CD4-positive, CD25-positive, alpha-beta regulatory T cell (primary cell): ENCODE data around the gene EFCAB12. TPM values are rescaled to one million over a fixed set of nuclear protein-coding genes. Genes with fewer than 3 reads are reported as not detected.

Source experiments
- ATAC-seq, 2 donors: fragments of 150-1000 bp; cut with Tn5 transposase; one replicate each; pipeline ENCODE4 v1.10.0; 2021; ENCODE audit warnings: low read depth in 2 of 2, moderate number of reproducible peaks in 2 of 2, moderate library complexity in 1 of 2
- DNase-seq, 3 donors: peaks; one replicate each; pipeline versions ENCODE4 v3.0.0 to v3.0.0-alpha.2; 2012 to 2022; ENCODE audit warnings: mixed read lengths in 1 of 3
- H3K27ac ChIP-seq: one replicate; pipeline ENCODE4 v1.7.0; 2013; ENCODE audit warnings: mild to moderate bottlenecking, low read length; ENCODE audit not compliant: insufficient read depth, poor library complexity, severe bottlenecking
- H3K27me3 ChIP-seq: one replicate; pipeline ENCODE4 v1.7.0; 2013; ENCODE audit warnings: low read length; ENCODE audit not compliant: control insufficient read depth, insufficient read depth
- H3K36me3 ChIP-seq: one replicate; pipeline ENCODE4 v1.7.0; 2013; ENCODE audit warnings: mild to moderate bottlenecking, low read length, moderate library complexity; ENCODE audit not compliant: control insufficient read depth, insufficient read depth
- H3K4me1 ChIP-seq: 2 replicates; pipeline ENCODE4 v1.7.0; 2013; ENCODE audit warnings: mild to moderate bottlenecking, low read length; ENCODE audit not compliant: insufficient read depth, control insufficient read depth, poor library complexity, severe bottlenecking
- H3K4me3 ChIP-seq: one replicate; pipeline ENCODE4 v1.7.0; 2013; ENCODE audit warnings: low read depth, mild to moderate bottlenecking, low read length, moderate library complexity
- H3K9me3 ChIP-seq, 2 experiments: 1 replicate in 1 of 2; 2 replicates in 1 of 2; pipeline ENCODE4 v1.7.0; 2013; ENCODE audit warnings: low read length in 2 of 2, mild to moderate bottlenecking in 1 of 2, moderate library complexity in 1 of 2; ENCODE audit not compliant: control insufficient read depth in 2 of 2
- H3K27ac Mint-ChIP-seq, 3 donors: one replicate each; pipeline ENCODE4 v1.8.0; 2020 to 2022; ENCODE audit warnings: mild to moderate bottlenecking in 3 of 3, mixed read lengths in 3 of 3, moderate library complexity in 2 of 3
- H3K27me3 Mint-ChIP-seq: one replicate; pipeline ENCODE4 v1.8.0; 2022; ENCODE audit warnings: mild to moderate bottlenecking, mixed read lengths
- H3K36me3 Mint-ChIP-seq: one replicate; pipeline ENCODE4 v1.8.0; 2020; ENCODE audit warnings: mixed read lengths
- H3K4me1 Mint-ChIP-seq, 4 donors: one replicate each; pipeline ENCODE4 v1.8.0; 2020 to 2022; ENCODE audit warnings: mixed read lengths in 4 of 4, mild to moderate bottlenecking in 1 of 4
- H3K4me3 Mint-ChIP-seq, 4 donors: one replicate each; pipeline ENCODE4 v1.8.0; 2020 to 2022; ENCODE audit warnings: mild to moderate bottlenecking in 4 of 4, mixed read lengths in 4 of 4, moderate library complexity in 3 of 4
- H3K9me3 Mint-ChIP-seq, 7 donors: one replicate each; pipeline ENCODE4 v1.8.0; 2020 to 2022; ENCODE audit warnings: mixed read lengths in 7 of 7, mild to moderate bottlenecking in 3 of 7, moderate library complexity in 2 of 7
- polyA plus RNA-seq, 4 donors: library from polyadenylated mRNA; unstranded; fragments of 300-500 nt; fragmentation: Illumina TruSeq; gene quantifications; one replicate each; pipeline ENCODE4 v1.2.3, GENCODE V29; 2021
- total RNA-seq: library from RNA; stranded (reverse); gene quantifications from one replicate; pipeline ENCODE4 v1.2.3, GENCODE V29; 2022

Gene EFCAB12
- total and polyA plus RNA-seq, 5 donors from 2014 or later, result 0.05 to 2.2 (median 0.09) TPM; not detected in 1

- Histone ChIP-seq H3K36me3 (peaks cover 56% of the 10 kb centered on the region), H3K4me3 (peak overlapping the region; percentile 27), H3K9me3 (no peaks in the 10 kb centered on the region), H3K27ac (peak overlapping the region; percentile 36), H3K27me3 (no peaks in the 10 kb centered on the region), H3K4me1 (peaks cover 33% of the 10 kb centered on the region)
- Mint-ChIP-seq H3K4me3 (peak overlapping the region; percentile 10 to 65 (median 46)), H3K36me3 (peaks cover 27% of the 10 kb centered on the region), H3K27ac (peak overlapping the region; percentile 16 to 60 (median 54)), H3K4me1 (peaks cover 23 to 63% (median 41%) of the 10 kb centered on the region in 4 donors), H3K9me3 (no peaks in the 10 kb centered on the region), H3K27me3 (no peaks in the 10 kb centered on the region)
- no peak for ATAC-seq
- no peak for DNase-seq
These were observed 6.9 kb upstream of the EFCAB12 start for GRCh38 chr3:129435367-129435766.

GRCh38 chr3:129434140-129434539 is 5.7 kb upstream of the EFCAB12 start:
- H3K9me3 Mint-ChIP-seq, result no peaks in the 10 kb centered on the region
- no peaks in the 10 kb centered on the region for H3K27me3 Mint-ChIP-seq
- H3K27ac Mint-ChIP-seq, result peak overlapping the region in 1 of 3 donors; percentile 51
- peaks cover 20 to 54% (median 38%) of the 10 kb centered on the region in 4 donors for H3K4me1 Mint-ChIP-seq
- DNase-seq, result no peak
- no peak for ATAC-seq
- no peak overlapping the region for H3K27ac ChIP-seq
- H3K36me3 Mint-ChIP-seq, result peaks cover 30% of the 10 kb centered on the region
- H3K4me3 ChIP-seq, result no peak overlapping the region
- no peaks in the 10 kb centered on the region for H3K9me3 ChIP-seq
- H3K27me3 ChIP-seq, result no peaks in the 10 kb centered on the region
- H3K4me3 Mint-ChIP-seq, result peak overlapping the region in 2 of 4 donors; percentile 28 to 49
- H3K36me3 ChIP-seq, result peaks cover 56% of the 10 kb centered on the region
- H3K4me1 ChIP-seq, result peaks cover 29% of the 10 kb centered on the region

- Histone ChIP-seq H3K27me3 (no peaks in the 10 kb centered on the region), H3K4me1 (peaks cover 26% of the 10 kb centered on the region), H3K36me3 (peaks cover 56% of the 10 kb centered on the region), H3K9me3 (no peaks in the 10 kb centered on the region), H3K27ac (no peak overlapping the region), H3K4me3 (no peak overlapping the region)
- Mint-ChIP-seq H3K4me1 (peaks cover 26 to 54% (median 44%) of the 10 kb centered on the region in 4 donors), H3K27ac (peak overlapping the region in 1 of 3 donors; percentile 51), H3K9me3 (no peaks in the 10 kb centered on the region), H3K4me3 (peak overlapping the region in 1 of 4 donors; percentile 49), H3K36me3 (peaks cover 30% of the 10 kb centered on the region), H3K27me3 (no peaks in the 10 kb centered on the region)
- no peak for ATAC-seq
- no peak for DNase-seq
These were observed 5.1 kb upstream of the EFCAB12 start for GRCh38 chr3:129433565-129433964.

- DNase-seq (no peak), ATAC-seq (no peak)
- no peaks in the 10 kb centered on the region for H3K9me3 ChIP-seq
- Mint-ChIP-seq H3K27ac (no peak overlapping the region), H3K9me3 (no peaks in the 10 kb centered on the region), H3K4me1 (peaks cover 33 to 54% (median 48%) of the 10 kb centered on the region in 4 donors), H3K4me3 (no peak overlapping the region), H3K36me3 (peaks cover 30% of the 10 kb centered on the region), H3K27me3 (peaks cover 3% of the 10 kb centered on the region)
- H3K36me3 ChIP-seq, result peaks cover 53% of the 10 kb centered on the region
- H3K4me1 ChIP-seq, result peaks cover 28% of the 10 kb centered on the region
- H3K4me3 ChIP-seq, result no peak overlapping the region
- H3K27me3 ChIP-seq, result no peaks in the 10 kb centered on the region
- H3K27ac ChIP-seq, result no peak overlapping the region
These were observed 4.2 kb upstream of the EFCAB12 start for GRCh38 chr3:129432671-129433070.

GRCh38 chr3:129432036-129432435 is 3.6 kb upstream of the EFCAB12 start:
- DNase-seq, result no peak
- peaks cover 4% of the 10 kb centered on the region for H3K27me3 Mint-ChIP-seq
- peaks cover 33 to 57% (median 47%) of the 10 kb centered on the region in 4 donors for H3K4me1 Mint-ChIP-seq
- peaks cover 30% of the 10 kb centered on the region for H3K36me3 Mint-ChIP-seq
- Histone ChIP-seq H3K4me3 (no peak overlapping the region), H3K27me3 (no peaks in the 10 kb centered on the region), H3K36me3 (peaks cover 50% of the 10 kb centered on the region), H3K9me3 (no peaks in the 10 kb centered on the region), H3K4me1 (peaks cover 28% of the 10 kb centered on the region), H3K27ac (no peak overlapping the region)
- peak overlapping the region in 1 of 3 donors; percentile 36 for H3K27ac Mint-ChIP-seq
- H3K9me3 Mint-ChIP-seq, result no peaks in the 10 kb centered on the region
- H3K4me3 Mint-ChIP-seq, result no peak overlapping the region
- no peak for ATAC-seq

GRCh38 chr3:129429602-129430001 is 1.2 kb upstream of the EFCAB12 start:
- H3K9me3 Mint-ChIP-seq, result peaks cover 0 to 1% (median 0%) of the 10 kb centered on the region in 7 donors
- Histone ChIP-seq H3K36me3 (peaks cover 38% of the 10 kb centered on the region), H3K4me1 (peaks cover 12% of the 10 kb centered on the region), H3K27ac (peak overlapping the region; percentile 66), H3K27me3 (no peaks in the 10 kb centered on the region), H3K4me3 (no peak overlapping the region), H3K9me3 (no peaks in the 10 kb centered on the region)
- H3K36me3 Mint-ChIP-seq, result peaks cover 22% of the 10 kb centered on the region
- peak overlapping the region in 2 of 4 donors; percentile 64 to 83 for H3K4me3 Mint-ChIP-seq
- ATAC-seq (no peak), DNase-seq (no peak)
- peaks cover 8% of the 10 kb centered on the region for H3K27me3 Mint-ChIP-seq
- peak overlapping the region in 2 of 3 donors; percentile 20 to 83 for H3K27ac Mint-ChIP-seq
- peaks cover 20 to 32% (median 25%) of the 10 kb centered on the region in 4 donors for H3K4me1 Mint-ChIP-seq

- H3K9me3 ChIP-seq, result no peaks in the 10 kb centered on the region
- peaks cover 19% of the 10 kb centered on the region for H3K36me3 Mint-ChIP-seq
- H3K36me3 ChIP-seq, result peaks cover 34% of the 10 kb centered on the region
- H3K27ac ChIP-seq, result peak overlapping the region; percentile 66
- peak overlapping the region; percentile 3 to 83 (median 77) for H3K27ac Mint-ChIP-seq
- peaks cover 14 to 32% (median 21%) of the 10 kb centered on the region in 4 donors for H3K4me1 Mint-ChIP-seq
- peaks cover 12% of the 10 kb centered on the region for H3K4me1 ChIP-seq
- H3K27me3 ChIP-seq, result no peaks in the 10 kb centered on the region
- DNase-seq (no peak), ATAC-seq (no peak)
- H3K4me3 ChIP-seq, result peak overlapping the region; percentile 20
- H3K9me3 Mint-ChIP-seq, result peaks cover 0 to 1% (median 0%) of the 10 kb centered on the region in 7 donors
- H3K27me3 Mint-ChIP-seq, result peaks cover 8% of the 10 kb centered on the region
- H3K4me3 Mint-ChIP-seq, result peak overlapping the region; percentile 83 to 89 (median 86)
These were observed 630 bp upstream of the EFCAB12 start for GRCh38 chr3:129429080-129429451.

GRCh38 chr3:129428007-129428375 is 445 bp downstream of the EFCAB12 start:
- no peaks in the 10 kb centered on the region for H3K9me3 ChIP-seq

More at GRCh38 chr3:129428007-129428375, 445 bp downstream of the EFCAB12 start:
- DNase-seq (no peak), ATAC-seq (no peak)
- H3K4me1 Mint-ChIP-seq, result peaks cover 14 to 27% (median 18%) of the 10 kb centered on the region in 4 donors
- Histone ChIP-seq H3K4me3 (peak overlapping the region; percentile 60), H3K36me3 (peaks cover 23% of the 10 kb centered on the region), H3K27me3 (no peaks in the 10 kb centered on the region), H3K27ac (no peak overlapping the region), H3K4me1 (peaks cover 12% of the 10 kb centered on the region)
- peaks cover 0 to 1% (median 0%) of the 10 kb centered on the region in 7 donors for H3K9me3 Mint-ChIP-seq
- H3K27ac Mint-ChIP-seq, result peak overlapping the region; percentile 65 to 83 (median 78)
- peak overlapping the region; percentile 83 to 89 (median 86) for H3K4me3 Mint-ChIP-seq
- peaks cover 16% of the 10 kb centered on the region for H3K27me3 Mint-ChIP-seq
- peaks cover 16% of the 10 kb centered on the region for H3K36me3 Mint-ChIP-seq
